Liver (tissue), 3 donors: ENCODE results near the gene FARS2.

Experiments used
- EGR1 ChIP-seq, 2 donors: IDR thresholded peaks; 2 replicates each; pipeline ENCODE4 v1.6.1; 2016 to 2018; ENCODE audit warnings: antibody characterized with exemption in 2 of 2, low read depth in 2 of 2
- FOXA1 ChIP-seq: IDR thresholded peaks from 2 replicates; pipeline ENCODE4 v1.6.1; 2016; ENCODE audit warnings: antibody characterized with exemption
- GABPA ChIP-seq, 2 donors: IDR thresholded peaks in 1 of 2; conservative IDR thresholded peaks in 1 of 2; 2 replicates each; pipeline ENCODE4 v1.6.1; 2016; ENCODE audit warnings: antibody characterized with exemption in 2 of 2, mild to moderate bottlenecking in 1 of 2, moderate library complexity in 1 of 2
- RAD21 ChIP-seq, 2 donors: IDR thresholded peaks; 2 replicates each; pipeline ENCODE4 v1.6.1; 2016; ENCODE audit warnings: antibody characterized with exemption in 2 of 2, mild to moderate bottlenecking in 2 of 2
- TAF1 ChIP-seq: conservative IDR thresholded peaks from 2 replicates; pipeline ENCODE4 v1.6.1; 2016; ENCODE audit warnings: antibody characterized with exemption, mild to moderate bottlenecking
- YY1 ChIP-seq: IDR thresholded peaks from 2 replicates; pipeline ENCODE4 v1.6.1; 2016; ENCODE audit warnings: antibody characterized with exemption, mild to moderate bottlenecking
- TF ChIP-seq, protein P1 (sequence below): fragments of 150-350 bp; IDR thresholded peaks from 2 replicates; pipeline ENCODE4 v1.5.1; 2017; ENCODE audit warnings: improper control_type of control experiment, low read depth, low read length; ENCODE audit not compliant: missing input control
- TF ChIP-seq, protein P2 (sequence below): IDR thresholded peaks from 2 replicates; pipeline ENCODE4 v1.6.1; 2016; ENCODE audit warnings: antibody characterized with exemption
- TF ChIP-seq, protein P3 (sequence below): IDR thresholded peaks from 2 replicates; pipeline ENCODE4 v1.6.1; 2016; ENCODE audit warnings: antibody characterized with exemption, mild to moderate bottlenecking
- donor health status: healthy.
- donor health status: healthy.

DNA sequence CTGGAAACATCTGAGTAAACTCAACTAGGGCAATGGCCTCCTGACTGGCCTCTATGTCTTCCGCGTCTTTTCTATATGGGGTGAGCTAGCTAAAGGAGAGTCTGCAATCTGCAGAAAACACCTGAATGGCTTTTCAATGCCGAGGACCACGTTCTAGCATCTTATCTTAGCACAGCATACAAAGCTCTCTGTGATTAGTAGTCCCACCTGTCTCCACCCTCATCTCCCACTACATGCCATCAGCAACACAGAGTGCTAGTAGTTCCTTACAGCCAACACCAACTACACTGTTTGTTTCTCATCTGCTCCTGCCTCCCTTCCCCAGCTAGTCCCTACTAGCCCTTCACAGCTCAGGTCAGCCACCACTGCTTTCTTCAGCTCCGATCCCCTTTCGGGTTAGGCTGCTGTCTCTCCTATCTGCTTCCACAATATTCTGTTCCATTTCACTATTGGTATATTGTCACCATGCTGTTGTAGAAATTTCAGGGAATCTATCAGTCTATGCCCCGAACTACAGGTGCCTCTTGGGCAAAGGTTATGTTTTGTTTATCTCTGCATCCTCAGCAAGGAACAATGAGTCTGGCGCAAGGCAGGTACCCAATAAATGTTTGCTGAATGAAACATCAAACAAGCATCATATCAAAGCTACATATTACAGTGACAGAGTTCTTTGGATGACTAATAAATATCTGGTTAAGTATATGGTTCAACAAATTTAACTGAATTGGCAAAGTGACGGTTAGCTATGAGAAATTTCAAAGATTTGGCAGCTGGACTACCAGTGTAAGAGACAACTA, 12.8 kb upstream of the FARS2 start:
- TF ChIP-seq, protein P1, sequence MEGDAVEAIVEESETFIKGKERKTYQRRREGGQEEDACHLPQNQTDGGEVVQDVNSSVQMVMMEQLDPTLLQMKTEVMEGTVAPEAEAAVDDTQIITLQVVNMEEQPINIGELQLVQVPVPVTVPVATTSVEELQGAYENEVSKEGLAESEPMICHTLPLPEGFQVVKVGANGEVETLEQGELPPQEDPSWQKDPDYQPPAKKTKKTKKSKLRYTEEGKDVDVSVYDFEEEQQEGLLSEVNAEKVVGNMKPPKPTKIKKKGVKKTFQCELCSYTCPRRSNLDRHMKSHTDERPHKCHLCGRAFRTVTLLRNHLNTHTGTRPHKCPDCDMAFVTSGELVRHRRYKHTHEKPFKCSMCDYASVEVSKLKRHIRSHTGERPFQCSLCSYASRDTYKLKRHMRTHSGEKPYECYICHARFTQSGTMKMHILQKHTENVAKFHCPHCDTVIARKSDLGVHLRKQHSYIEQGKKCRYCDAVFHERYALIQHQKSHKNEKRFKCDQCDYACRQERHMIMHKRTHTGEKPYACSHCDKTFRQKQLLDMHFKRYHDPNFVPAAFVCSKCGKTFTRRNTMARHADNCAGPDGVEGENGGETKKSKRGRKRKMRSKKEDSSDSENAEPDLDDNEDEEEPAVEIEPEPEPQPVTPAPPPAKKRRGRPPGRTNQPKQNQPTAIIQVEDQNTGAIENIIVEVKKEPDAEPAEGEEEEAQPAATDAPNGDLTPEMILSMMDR = no peak
- TF ChIP-seq, protein P2, sequence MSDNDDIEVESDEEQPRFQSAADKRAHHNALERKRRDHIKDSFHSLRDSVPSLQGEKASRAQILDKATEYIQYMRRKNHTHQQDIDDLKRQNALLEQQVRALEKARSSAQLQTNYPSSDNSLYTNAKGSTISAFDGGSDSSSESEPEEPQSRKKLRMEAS = no peak
- TF ChIP-seq YY1 = no peak
- TF ChIP-seq EGR1 (IDR thresholded peaks at IDR 0.05; ENCODE audit: low read depth in 2 of 2) = no peak
- TF ChIP-seq, protein P3, sequence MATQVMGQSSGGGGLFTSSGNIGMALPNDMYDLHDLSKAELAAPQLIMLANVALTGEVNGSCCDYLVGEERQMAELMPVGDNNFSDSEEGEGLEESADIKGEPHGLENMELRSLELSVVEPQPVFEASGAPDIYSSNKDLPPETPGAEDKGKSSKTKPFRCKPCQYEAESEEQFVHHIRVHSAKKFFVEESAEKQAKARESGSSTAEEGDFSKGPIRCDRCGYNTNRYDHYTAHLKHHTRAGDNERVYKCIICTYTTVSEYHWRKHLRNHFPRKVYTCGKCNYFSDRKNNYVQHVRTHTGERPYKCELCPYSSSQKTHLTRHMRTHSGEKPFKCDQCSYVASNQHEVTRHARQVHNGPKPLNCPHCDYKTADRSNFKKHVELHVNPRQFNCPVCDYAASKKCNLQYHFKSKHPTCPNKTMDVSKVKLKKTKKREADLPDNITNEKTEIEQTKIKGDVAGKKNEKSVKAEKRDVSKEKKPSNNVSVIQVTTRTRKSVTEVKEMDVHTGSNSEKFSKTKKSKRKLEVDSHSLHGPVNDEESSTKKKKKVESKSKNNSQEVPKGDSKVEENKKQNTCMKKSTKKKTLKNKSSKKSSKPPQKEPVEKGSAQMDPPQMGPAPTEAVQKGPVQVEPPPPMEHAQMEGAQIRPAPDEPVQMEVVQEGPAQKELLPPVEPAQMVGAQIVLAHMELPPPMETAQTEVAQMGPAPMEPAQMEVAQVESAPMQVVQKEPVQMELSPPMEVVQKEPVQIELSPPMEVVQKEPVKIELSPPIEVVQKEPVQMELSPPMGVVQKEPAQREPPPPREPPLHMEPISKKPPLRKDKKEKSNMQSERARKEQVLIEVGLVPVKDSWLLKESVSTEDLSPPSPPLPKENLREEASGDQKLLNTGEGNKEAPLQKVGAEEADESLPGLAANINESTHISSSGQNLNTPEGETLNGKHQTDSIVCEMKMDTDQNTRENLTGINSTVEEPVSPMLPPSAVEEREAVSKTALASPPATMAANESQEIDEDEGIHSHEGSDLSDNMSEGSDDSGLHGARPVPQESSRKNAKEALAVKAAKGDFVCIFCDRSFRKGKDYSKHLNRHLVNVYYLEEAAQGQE = no peak
- TF ChIP-seq TAF1 = no peak
- no peak for TF ChIP-seq GABPA (IDR thresholded peaks at IDR 0.05 in 1 of 2, conservative IDR thresholded peaks at IDR 0.05 in 1 of 2)
- no peak for TF ChIP-seq RAD21 (IDR thresholded peaks at IDR 0.05)
- no peak for TF ChIP-seq FOXA1
